HG02623 (cell line): Measurements from ENCODE around the gene TTLL8.

Experiments
- ATAC-seq: cut with Tn5 transposase; IDR thresholded peaks from one replicate; pipeline ENCODE4 v1.9.1; 2021; ENCODE audit warnings: moderate library complexity; ENCODE audit not compliant: unreplicated experiment

TTLL8 gene

DNA sequence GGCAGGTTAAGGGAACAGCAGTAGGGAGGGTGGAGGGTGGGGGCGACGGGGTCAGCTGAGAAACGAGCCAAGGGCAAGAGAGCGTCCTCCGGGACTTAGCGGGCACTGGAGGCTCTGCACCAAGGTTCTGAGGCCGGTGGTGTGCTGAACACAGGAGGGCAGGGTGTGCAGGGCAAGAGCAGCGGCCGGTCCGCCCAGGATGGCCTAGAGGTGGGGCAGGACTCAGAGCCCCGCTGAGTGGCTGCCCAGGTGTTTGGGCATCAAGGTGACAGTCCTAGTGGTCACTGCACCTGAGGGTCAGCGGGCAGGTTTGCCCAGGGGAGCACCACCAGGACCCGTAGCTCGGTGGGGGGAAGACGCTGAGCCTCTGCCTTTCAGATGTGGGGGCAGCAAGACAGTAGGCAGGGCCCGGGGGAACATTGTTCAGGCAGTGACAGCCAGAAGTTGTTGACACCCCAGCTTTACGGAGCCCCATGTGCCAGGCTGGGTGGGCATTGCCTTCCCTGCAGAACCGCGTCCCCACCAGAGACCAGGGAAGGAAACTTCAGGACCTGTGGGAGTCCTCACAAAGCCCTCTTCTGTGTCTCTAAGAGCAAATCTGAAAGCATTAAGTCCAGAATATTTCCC lies 4.5 kb upstream of the TTLL8 start:
- no peak for ATAC-seq

- no peak for ATAC-seq
These were observed 3.8 kb upstream of the TTLL8 start for GRCh38 chr22:50061824-50062355.

DNA sequence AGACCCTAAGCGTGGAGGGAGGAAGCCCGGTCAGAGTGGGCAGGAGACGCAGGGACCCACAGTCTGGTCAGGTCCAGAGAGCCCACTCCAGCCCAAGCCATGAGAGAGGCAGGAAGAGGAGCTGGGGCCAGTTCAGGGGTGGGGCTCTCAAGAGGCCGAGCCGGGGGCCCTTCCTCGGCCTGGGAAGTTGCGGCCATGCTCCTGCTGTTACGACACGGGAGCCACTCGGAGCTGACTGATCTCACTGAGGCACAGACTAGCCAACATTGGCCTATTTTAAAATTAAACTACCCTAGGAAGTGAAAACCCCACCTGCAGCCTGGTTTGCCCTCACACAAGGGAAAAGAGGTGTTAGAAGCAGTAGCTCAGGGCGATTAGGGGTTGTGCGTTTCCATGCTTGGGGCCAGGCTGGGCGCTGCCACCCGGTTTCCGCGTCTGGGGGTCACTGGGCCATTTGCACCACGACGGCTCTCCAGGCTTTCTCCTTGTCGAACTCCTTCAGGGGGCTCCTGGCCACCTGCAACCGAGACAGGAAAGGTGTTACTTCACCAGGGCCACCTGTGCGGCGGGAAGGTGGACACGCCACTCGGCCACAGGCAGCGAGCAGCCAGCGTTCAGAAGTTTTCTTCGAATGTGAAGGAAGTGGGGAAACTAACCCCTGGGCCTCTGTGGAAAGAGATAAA lies 3.2 kb upstream of the TTLL8 start:
- ATAC-seq = no peak

GRCh38 chr22:50060441-50061140 lies 2.5 kb upstream of the TTLL8 start:
- ATAC-seq = no peak

- no peak for ATAC-seq
These were observed 1.8 kb upstream of the TTLL8 start for GRCh38 chr22:50059881-50060262.

- no peak for ATAC-seq
These were observed 1.1 kb upstream of the TTLL8 start for GRCh38 chr22:50058906-50059880.

GRCh38 chr22:50057278-50058060 lies 629 bp downstream of the TTLL8 start:
- ATAC-seq = no peak

DNA sequence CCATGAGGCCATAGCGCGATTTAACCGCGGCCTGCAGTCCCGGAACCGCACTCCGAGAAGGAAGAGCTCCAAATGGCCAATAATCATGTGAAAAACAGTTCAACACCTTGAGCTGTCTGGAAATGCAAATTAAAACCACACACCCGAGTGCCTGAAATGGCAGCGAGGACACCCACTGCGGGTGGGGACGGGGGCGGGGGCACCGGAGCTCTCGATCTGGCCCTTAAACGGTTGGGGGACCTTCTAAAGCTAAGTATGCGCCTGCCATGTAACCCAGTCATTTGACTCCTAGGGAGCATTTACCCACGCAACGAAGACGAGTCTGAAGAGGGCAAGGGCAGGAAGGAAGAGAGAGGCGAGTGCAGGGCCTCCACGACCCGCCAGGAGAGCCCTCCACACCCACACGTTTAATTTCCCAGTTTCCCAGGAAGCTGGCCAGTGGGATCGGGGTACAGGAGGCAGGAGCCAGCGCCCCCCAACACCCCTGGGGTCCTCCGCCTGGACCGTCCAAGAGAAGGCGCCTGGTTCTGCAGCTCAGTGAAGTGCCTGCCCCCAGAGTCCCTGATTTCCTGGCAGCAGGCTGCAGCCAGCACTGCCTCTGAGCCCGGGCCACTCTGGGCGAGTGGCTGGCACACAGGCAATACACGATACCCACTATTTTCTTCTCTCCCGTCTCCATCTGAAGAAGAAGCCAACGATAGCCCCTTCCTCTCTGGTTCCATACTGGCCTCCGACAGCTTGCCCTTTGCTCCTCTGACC lies 1.7 kb downstream of the TTLL8 start:
- no peak for ATAC-seq

DNA sequence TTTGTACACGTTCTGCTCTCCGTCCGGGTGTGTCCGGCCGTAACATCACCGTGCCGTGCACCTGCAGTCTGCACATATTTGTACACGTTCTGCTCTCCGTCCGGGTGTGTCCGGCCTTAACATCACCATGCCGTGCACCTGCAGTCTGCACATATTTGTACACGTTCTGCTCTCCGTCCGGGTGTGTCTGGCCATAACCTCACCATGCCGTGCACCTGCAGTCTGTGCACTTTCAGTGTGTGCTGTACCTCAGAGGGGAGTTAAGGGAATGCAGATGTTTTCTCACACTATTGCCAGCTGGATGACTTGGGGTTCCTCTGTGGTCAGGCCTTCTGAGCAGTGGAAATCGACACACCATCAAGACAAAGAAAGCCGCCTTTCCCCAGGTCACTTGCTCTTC lies 4.2 kb downstream of the TTLL8 start:
- no peak for ATAC-seq

GRCh38 chr22:50051930-50052329 lies 6.2 kb downstream of the TTLL8 start:
- ATAC-seq = no peak

DNA sequence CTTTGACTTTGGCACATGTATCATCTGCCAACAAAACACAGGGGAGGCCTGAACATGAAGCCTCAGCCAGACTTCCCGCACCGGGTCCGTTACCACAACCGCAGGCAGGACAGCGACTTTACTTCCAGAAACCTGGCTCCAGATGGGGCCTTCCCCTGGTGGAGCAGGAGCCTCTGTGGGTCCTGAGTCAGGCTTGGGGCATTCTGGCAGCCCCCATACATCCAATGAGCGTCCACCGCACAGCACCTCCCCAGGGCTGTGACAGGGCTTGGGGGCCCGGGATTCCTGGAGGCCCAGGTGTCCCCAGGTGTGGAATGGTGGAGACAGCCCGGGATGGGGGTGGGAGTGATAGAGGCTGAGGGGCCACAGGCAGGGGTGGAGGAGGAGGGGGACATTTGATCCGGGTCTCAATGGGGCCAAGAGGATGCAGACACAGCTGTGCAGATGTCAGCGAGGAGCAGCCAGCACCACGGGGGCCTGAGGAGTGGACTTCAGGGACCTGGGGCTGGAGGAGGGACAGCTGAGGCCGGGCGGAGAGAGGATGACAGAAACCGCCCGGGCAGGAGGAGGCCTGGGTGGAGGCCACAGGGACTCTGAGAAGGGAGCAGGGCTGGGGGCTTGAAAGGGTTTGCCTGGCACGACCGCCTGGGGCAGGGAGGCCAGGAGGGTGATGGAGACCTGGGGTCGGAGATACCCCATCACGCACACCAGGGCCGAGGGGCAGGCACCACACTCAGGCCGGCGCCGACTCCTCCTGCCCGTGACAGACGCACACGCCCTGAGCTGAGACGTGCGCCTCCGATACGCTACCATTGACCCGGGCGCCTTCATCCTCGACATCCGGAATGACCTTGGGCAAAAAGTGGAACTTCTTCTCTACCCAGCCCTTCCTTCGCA lies 8.6 kb downstream of the TTLL8 start:
- ATAC-seq = no peak

GRCh38 chr22:50048836-50049235 lies 9.3 kb downstream of the TTLL8 start:
- ATAC-seq = no peak

DNA sequence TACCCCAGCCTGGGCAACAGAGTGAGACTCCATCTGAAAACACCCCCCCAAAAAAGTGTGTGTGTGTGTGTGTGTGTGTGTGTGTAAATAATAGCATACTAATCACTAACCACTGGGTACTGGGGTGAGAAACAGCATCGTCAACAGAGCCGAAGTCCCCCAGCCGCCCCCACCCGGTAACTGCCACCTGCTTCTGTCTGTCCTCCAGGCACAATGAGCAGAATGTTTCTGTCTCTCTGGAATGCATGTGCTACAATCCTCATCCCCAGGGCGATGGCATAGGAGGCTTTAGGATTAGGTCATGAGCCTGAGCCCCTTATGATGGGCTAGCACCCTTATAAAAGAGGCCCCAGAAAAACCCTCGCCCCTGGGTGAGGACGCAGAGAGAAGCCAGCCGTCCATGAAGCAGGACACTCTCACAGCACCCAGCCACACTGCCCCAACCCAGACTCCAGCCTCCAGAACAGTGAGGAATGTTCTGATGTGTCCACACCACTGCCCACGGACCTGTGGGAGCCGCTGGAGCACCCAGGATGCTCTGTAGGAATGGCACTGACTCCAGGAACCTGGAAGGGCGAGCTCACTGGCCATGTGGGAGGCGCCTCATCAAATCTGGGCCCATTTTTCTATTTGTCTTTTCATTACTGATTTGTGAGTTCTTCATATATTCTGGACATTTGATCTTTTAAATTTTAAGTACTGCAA lies 9.9 kb downstream of the TTLL8 start:
- ATAC-seq = no peak

DNA sequence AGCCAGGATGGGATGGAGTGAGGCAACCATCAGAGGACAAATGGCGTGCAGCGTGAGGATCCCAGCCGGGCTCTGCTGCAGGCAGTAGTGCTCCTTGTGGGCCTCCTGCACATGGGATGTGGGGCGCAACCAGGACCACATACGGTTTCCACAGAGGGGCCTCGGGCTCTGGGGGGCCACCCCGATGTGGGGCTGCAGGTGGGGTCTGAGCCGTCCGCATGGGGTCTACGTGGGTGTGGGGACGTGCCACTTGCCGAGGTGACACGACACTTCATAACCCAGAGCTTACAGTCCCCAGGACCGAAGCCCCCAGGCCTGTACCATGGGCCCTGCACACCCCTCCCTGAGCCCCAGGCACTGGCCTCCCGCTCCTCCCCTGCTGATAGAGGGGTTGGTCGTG lies 10.8 kb downstream of the TTLL8 start:
- no peak for ATAC-seq

- no peak for ATAC-seq
These were observed 11.4 kb downstream of the TTLL8 start for GRCh38 chr22:50046481-50047245.

GRCh38 chr22:50046019-50046415 lies 12.1 kb downstream of the TTLL8 start:
- no peak for ATAC-seq
